SHP77 treated with DMSO at 0.1 percent for 48 hours (cell line): Measurements from ENCODE around the gene VIL1.

ENCODE experiments used
- DNase-seq: peaks from one replicate; lab custom pipeline; 2025; lab: John Stamatoyannopoulos, UW

VIL1 gene

GRCh38 chr2:218395090-218395444 lies 23.9 kb upstream of the VIL1 start:
- DNase-seq, result no peak

DNA sequence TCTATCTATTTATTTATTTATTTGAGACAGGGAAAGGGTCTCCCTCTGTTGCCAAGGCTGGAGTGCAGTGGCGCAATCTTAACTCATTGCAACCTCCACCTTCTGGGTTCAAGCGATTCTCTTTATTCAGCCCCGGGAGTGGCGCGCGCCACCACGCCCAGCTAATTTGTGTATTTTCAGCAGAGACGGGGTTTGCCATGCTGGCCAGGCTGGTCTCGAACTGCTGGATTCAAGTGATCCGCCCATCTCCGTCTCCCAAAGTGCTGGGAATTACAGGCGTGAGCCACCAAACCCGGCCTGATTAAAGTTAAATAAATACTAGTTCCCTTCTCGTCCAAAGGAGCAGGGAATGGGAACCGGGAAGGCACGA lies 23.5 kb upstream of the VIL1 start:
- no peak for DNase-seq

DNA sequence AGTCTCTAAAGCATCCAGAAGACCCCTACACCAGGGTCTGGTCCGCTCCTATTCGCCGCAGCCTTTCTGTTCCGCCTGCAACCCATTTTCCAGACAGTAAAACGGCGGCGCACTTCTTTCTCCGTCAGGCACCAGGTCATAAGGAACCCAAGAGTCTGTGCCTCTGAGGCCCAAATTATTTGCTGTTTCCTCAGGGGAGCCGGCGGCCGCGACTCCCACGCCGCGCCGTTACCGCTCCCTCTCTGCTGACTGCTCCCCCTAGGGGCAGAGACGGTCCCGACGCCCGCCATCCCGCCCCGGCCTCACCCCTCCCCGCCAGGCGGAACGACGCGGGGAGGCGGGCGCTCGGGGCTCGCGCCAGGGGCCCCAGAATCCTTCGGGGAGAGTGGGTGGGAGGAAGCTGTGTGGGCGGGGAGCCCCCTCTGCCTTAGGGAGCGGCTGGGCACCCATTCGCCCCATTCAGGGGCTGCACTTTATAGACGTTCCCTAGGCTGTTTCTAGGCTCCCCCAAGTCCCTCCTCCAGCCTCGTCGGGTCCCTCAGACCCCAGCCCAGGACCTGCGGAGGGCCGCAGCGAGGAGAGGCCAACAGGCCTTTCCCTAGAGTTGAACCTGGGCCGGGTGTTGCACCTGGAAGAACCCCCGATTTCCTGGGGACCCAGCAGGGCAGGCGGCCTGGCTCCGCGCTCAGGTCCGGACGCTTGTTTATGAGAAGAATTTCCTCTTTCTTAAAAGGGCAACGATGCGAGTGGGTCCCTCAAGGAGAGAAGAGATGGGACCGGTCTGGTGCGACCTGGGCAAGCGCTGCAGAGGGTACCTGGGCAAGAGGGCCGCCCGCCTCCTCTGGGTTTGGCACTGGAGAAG lies 22.9 kb upstream of the VIL1 start:
- peak; percentile 76 for DNase-seq

GRCh38 chr2:218396688-218397462 lies 22.0 kb upstream of the VIL1 start:
- peak; percentile 88 for DNase-seq

GRCh38 chr2:218397463-218397819 lies 21.5 kb upstream of the VIL1 start:
- no peak for DNase-seq

DNA sequence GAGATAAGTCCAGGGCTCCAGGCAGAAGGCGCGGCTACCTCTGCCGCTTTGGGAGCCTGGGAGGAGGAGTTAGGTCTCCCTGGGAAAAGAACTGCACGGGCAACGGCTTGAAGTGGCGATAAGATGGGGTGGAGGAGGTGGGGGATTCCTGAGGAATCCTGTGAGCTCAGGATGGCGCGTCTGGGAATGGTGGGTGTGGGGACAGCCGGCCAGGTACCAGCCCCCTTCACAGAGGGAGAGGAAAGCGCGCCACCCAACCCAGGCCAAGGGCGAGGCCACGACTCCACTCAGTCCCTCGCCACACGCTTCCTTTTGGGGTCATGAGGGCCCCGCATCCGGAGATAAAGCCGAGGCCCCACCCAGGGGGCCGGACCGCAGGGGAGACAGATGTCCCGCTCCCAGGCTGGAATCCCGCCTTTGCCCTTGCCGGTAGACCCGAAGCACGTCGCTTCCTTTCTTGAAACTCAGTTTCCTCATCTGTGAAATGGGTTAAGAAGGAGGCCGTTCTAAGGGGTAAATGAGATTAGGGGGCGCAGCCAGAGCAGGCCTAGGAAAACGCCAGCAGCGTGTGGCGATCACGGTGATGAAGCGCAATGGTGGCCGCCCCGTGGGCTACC lies 21.0 kb upstream of the VIL1 start:
- peak; percentile 22 for DNase-seq

GRCh38 chr2:218398437-218399390 lies 20.2 kb upstream of the VIL1 start:
- DNase-seq, result no peak

- peak; percentile 66 for DNase-seq
Observed at GRCh38 chr2:218399391-218400166, 19.3 kb upstream of the VIL1 start, which contains the start of gene CTDSP1. Gene CTDSP1 (plus strand): TSS chr2:218399868. CDS start chr2:218400091, 223 bp downstream.

GRCh38 chr2:218400167-218400929 lies 18.6 kb upstream of the VIL1 start:
- no peak for DNase-seq

- no peak for DNase-seq
Observed at GRCh38 chr2:218400930-218401881, 17.7 kb upstream of the VIL1 start.

- no peak for DNase-seq
Observed at GRCh38 chr2:218401890-218402289, 17.0 kb upstream of the VIL1 start.

- DNase-seq, result no peak
Observed at GRCh38 chr2:218402491-218402901, 16.4 kb upstream of the VIL1 start.

- DNase-seq, result no peak
Observed at GRCh38 chr2:218402911-218403411, 16.0 kb upstream of the VIL1 start.

DNA sequence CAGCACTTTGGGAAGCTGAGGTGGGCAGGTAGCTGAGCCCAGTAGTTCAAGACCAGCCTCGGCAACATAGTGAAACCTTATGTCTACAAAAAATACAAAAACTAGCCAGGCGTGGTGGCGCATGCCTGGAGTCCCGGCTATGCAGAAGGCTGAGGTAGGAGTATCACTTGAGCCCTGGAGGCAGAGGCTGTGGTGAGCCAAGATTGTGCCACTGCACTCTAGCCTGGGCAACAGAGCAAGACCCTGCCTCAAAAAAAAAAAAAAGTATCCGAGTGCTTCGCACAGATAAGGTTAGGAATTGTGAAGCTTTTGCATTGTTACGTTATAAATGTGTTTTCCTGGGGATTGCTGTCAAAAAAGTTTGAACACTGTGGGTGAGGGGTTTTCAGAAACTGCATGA lies 15.1 kb upstream of the VIL1 start:
- no peak for DNase-seq

- no peak for DNase-seq
Observed at GRCh38 chr2:218404351-218405085, 14.4 kb upstream of the VIL1 start.

DNA sequence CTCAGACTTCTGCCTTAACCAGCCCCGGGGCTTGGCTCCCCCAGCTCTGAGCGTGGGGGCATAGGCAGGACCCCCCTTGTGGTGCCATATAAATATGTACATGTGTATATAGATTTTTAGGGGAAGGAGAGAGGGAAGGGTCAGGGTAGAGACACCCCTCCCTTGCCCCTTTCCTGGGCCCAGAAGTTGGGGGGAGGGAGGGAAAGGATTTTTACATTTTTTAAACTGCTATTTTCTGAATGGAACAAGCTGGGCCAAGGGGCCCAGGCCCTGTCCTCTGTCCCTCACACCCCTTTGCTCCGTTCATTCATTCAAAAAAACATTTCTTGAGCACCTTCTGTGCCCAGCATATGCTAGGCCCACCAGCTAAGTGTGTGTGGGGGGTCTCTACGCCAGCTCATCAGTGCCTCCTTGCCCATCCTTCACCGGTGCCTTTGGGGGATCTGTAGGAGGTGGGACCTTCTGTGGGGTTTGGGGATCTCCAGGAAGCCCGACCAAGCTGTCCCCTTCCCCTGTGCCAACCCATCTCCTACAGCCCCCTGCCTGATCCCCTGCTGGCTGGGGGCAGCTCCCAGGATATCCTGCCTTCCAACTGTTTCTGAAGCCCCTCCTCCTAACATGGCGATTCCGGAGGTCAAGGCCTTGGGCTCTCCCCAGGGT lies 13.7 kb upstream of the VIL1 start:
- DNase-seq, result no peak

DNA sequence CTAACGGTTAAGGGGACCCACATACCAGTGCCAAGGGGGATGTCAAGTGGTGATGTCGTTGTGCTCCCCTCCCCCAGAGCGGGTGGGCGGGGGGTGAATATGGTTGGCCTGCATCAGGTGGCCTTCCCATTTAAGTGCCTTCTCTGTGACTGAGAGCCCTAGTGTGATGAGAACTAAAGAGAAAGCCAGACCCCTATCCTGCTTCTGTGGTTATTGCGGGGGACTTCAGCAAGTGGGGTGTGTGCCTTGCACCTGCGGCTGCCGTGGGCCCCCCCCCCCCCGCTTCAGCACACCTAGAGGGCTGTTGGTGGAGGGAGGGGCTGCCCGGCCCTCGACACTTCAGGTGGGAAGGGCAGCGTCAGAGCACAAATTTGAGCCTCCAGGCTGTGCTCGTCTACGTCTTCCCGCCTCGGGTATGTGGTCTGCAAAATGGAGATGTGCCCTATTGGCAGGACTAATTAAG lies 13.1 kb upstream of the VIL1 start:
- no peak for DNase-seq
